Astrocyte (in vitro differentiated cells and primary cell): ENCODE measurements around the gene MAPK10. TPM values are rescaled to one million over a fixed set of nuclear protein-coding genes. Genes with fewer than 3 reads are reported as not detected.

ENCODE experiments used
- DNase-seq: peaks from one replicate; pipeline ENCODE4 v3.0.0-alpha.2; 2010; ENCODE audit warnings: low read depth
- FAIRE-seq: peaks from 2 replicates; lab custom pipeline; 2011; peaks lifted over from hg19 to GRCh38; lab: Jason Lieb, UNC
- H2AFZ ChIP-seq: 2 replicates; pipeline ENCODE4 v1.6.0; 2012; ENCODE audit warnings: low read depth, low read length, inconsistent platforms
- H3K27ac ChIP-seq: 2 replicates; pipeline ENCODE4 v1.5.1; 2011; ENCODE audit warnings: low read depth, low read length, inconsistent platforms
- H3K27me3 ChIP-seq: 2 replicates; pipeline ENCODE4 v1.6.0; 2011; ENCODE audit warnings: low read length, inconsistent platforms; ENCODE audit not compliant: insufficient read depth
- H3K36me3 ChIP-seq: 2 replicates; pipeline ENCODE4 v1.5.1; 2011; ENCODE audit warnings: low read length, inconsistent platforms; ENCODE audit not compliant: insufficient read depth
- H3K4me1 ChIP-seq: 2 replicates; pipeline ENCODE4 v1.5.1; 2011; ENCODE audit warnings: low read length, inconsistent platforms; ENCODE audit not compliant: insufficient read depth
- H3K4me2 ChIP-seq: 2 replicates; pipeline ENCODE4 v1.6.0; 2012; ENCODE audit warnings: low read length, inconsistent platforms
- H3K4me3 ChIP-seq: 2 replicates; pipeline ENCODE4 v1.5.1; 2011; ENCODE audit warnings: low read depth, mild to moderate bottlenecking, low read length, inconsistent platforms; ENCODE audit not compliant: insufficient read depth
- H3K79me2 ChIP-seq: 2 replicates; pipeline ENCODE4 v1.6.0; 2012; ENCODE audit warnings: mild to moderate bottlenecking, low read length, inconsistent platforms; ENCODE audit not compliant: insufficient read depth
- H3K9ac ChIP-seq: 2 replicates; pipeline ENCODE4 v1.6.0; 2012; ENCODE audit warnings: mild to moderate bottlenecking, low read length, inconsistent platforms
- H3K9me3 ChIP-seq: 2 replicates; pipeline ENCODE4 v1.5.1; 2012; ENCODE audit warnings: low read depth, mild to moderate bottlenecking, low read length, inconsistent platforms; ENCODE audit not compliant: insufficient read depth
- H4K20me1 ChIP-seq: 2 replicates; pipeline ENCODE4 v1.6.0; 2012; ENCODE audit warnings: low read length, inconsistent platforms; ENCODE audit not compliant: insufficient read depth
- H3K27ac Mint-ChIP-seq: one replicate; pipeline ENCODE4 v1.8.0; 2021; ENCODE audit warnings: mild to moderate bottlenecking, mixed read lengths; ENCODE audit not compliant: unreplicated experiment
- H3K27me3 Mint-ChIP-seq: one replicate; pipeline ENCODE4 v1.8.0; 2021; ENCODE audit warnings: low read depth, mixed read lengths; ENCODE audit not compliant: unreplicated experiment
- H3K36me3 Mint-ChIP-seq: one replicate; pipeline ENCODE4 v1.8.0; 2021; ENCODE audit warnings: low read depth, mixed read lengths; ENCODE audit not compliant: unreplicated experiment
- H3K4me1 Mint-ChIP-seq: one replicate; pipeline ENCODE4 v1.8.0; 2021; ENCODE audit warnings: low read depth, mixed read lengths; ENCODE audit not compliant: unreplicated experiment
- H3K4me3 Mint-ChIP-seq: one replicate; pipeline ENCODE4 v1.8.0; 2021; ENCODE audit warnings: mild to moderate bottlenecking, moderate library complexity, mixed read lengths; ENCODE audit not compliant: unreplicated experiment
- H3K9me3 Mint-ChIP-seq: one replicate; pipeline ENCODE4 v1.8.0; 2021; ENCODE audit warnings: mild to moderate bottlenecking, mixed read lengths; ENCODE audit not compliant: unreplicated experiment
- CTCF ChIP-seq: IDR thresholded peaks from 2 replicates; pipeline ENCODE4 v1.5.1; 2011; ENCODE audit warnings: low read depth, mild to moderate bottlenecking, inconsistent platforms, low read length, moderate library complexity; ENCODE audit not compliant: insufficient read depth
- EZH2 ChIP-seq: IDR thresholded peaks from 2 replicates; pipeline ENCODE4 v1.6.1; 2012; ENCODE audit warnings: mild to moderate bottlenecking, low read length, inconsistent platforms; ENCODE audit not compliant: insufficient read depth
- total RNA-seq: library from RNA; stranded (reverse); gene quantifications from 2 replicates; pipeline ENCODE4 v1.2.1, GENCODE V29; 2021

The MAPK10 gene
- total RNA-seq, 1 donor from 2014 or later = 7.5 TPM

GRCh38 chr4:86249074-86249473 lies 110.8 kb downstream of the MAPK10 start:
- no peak for FAIRE-seq
- no peak for DNase-seq
- no peak overlapping the region for H3K4me2 ChIP-seq
- no peaks in the 10 kb centered on the region for H3K4me1 Mint-ChIP-seq
- H2AFZ ChIP-seq = no peak overlapping the region
- TF ChIP-seq CTCF = no peak
- H3K36me3 Mint-ChIP-seq = no peaks in the 10 kb centered on the region
- no peak overlapping the region for H3K4me3 Mint-ChIP-seq
- no peaks in the 10 kb centered on the region for H3K4me1 ChIP-seq
- no peaks in the 10 kb centered on the region for H3K27me3 Mint-ChIP-seq
- no peaks in the 10 kb centered on the region for H3K9me3 ChIP-seq
- H3K4me3 ChIP-seq = no peak overlapping the region
- H3K27me3 ChIP-seq = no peaks in the 10 kb centered on the region
- H3K9me3 Mint-ChIP-seq = peaks cover 2% of the 10 kb centered on the region
- no peaks in the 10 kb centered on the region for H4K20me1 ChIP-seq
- H3K27ac Mint-ChIP-seq = no peak overlapping the region
- no peaks in the 10 kb centered on the region for H3K79me2 ChIP-seq
- H3K27ac ChIP-seq = no peak overlapping the region
- no peak overlapping the region for H3K9ac ChIP-seq
- H3K36me3 ChIP-seq = no peaks in the 10 kb centered on the region

DNA sequence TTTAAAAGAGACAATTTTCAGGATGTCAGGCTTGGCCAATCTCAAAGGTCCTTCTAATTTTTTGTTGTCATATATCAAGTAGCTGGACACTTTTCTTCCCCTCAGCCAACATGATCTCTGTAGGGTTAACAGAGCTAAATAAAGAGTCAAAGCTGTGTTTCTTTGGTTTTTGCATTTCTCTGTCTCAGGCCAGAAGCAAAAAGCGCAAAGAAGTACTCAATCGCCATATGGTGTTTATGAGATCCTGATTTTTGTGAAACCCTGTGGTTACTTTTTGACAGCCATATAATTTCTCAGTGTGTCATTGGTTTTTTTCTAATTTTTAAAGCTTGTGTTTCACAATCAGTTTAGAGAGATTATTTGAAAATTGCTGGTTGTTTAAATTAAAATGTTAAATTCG lies 111.9 kb downstream of the MAPK10 start:
- DNase-seq = no peak
- H3K79me2 ChIP-seq = no peaks in the 10 kb centered on the region
- no peak overlapping the region for H2AFZ ChIP-seq
- Mint-ChIP-seq H3K36me3 (no peaks in the 10 kb centered on the region), H3K4me3 (no peak overlapping the region), H3K27ac (no peak overlapping the region), H3K9me3 (peaks cover 4% of the 10 kb centered on the region), H3K27me3 (no peaks in the 10 kb centered on the region), H3K4me1 (no peaks in the 10 kb centered on the region)
- no peaks in the 10 kb centered on the region for H3K36me3 ChIP-seq
- H3K4me1 ChIP-seq = no peaks in the 10 kb centered on the region
- no peak overlapping the region for H3K4me2 ChIP-seq
- H3K4me3 ChIP-seq = no peak overlapping the region
- H3K9ac ChIP-seq = no peak overlapping the region
- no peak overlapping the region for H3K27ac ChIP-seq
- H3K27me3 ChIP-seq = no peaks in the 10 kb centered on the region
- no peak for FAIRE-seq
- TF ChIP-seq CTCF (no peak), EZH2 (no peak)
- H3K9me3 ChIP-seq = no peaks in the 10 kb centered on the region
- no peaks in the 10 kb centered on the region for H4K20me1 ChIP-seq

DNA sequence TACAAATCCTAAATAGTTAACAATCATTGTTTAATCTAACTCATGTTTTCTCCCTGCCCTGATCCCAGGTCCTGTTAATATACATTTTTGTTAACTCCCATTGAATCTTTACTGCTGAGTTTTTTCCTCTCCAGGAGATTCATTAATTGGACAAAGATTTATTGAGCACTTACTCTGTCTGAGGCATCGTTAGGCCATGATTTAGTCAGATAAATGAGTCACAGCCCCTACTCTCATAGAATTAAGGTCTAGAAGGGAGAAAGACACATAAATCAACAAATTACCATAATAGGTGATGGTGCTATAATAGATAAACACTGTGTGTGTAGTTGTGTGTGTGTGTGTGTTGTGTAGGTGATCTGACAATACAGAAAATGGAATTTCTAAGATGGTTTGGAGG lies 112.5 kb downstream of the MAPK10 start:
- Histone ChIP-seq H4K20me1 (no peaks in the 10 kb centered on the region), H3K27ac (no peak overlapping the region), H3K36me3 (no peaks in the 10 kb centered on the region), H3K4me2 (no peak overlapping the region), H3K79me2 (no peaks in the 10 kb centered on the region), H3K9ac (no peak overlapping the region), H3K27me3 (no peaks in the 10 kb centered on the region), H3K4me1 (no peaks in the 10 kb centered on the region), H3K9me3 (no peaks in the 10 kb centered on the region), H3K4me3 (no peak overlapping the region), H2AFZ (no peak overlapping the region)
- peaks cover 6% of the 10 kb centered on the region for H3K9me3 Mint-ChIP-seq
- H3K27me3 Mint-ChIP-seq = no peaks in the 10 kb centered on the region
- no peak overlapping the region for H3K4me3 Mint-ChIP-seq
- H3K36me3 Mint-ChIP-seq = no peaks in the 10 kb centered on the region
- H3K27ac Mint-ChIP-seq = no peak overlapping the region
- DNase-seq (no peak), FAIRE-seq (no peak)
- H3K4me1 Mint-ChIP-seq = no peaks in the 10 kb centered on the region
- TF ChIP-seq CTCF (no peak), EZH2 (no peak)
